GM23248 (cell line): ENCODE results near the gene WDR45.

ENCODE experiments used
- EZH2 ChIP-seq: fragments of 200-600 bp; sonication (generic); IDR thresholded peaks from 2 replicates; pipeline ENCODE4 v1.6.1; 2018; ENCODE audit warnings: antibody characterized with exemption, mild to moderate bottlenecking; ENCODE audit not compliant: insufficient read depth, poor library complexity, severe bottlenecking
- EZH2phosphoT487 ChIP-seq: fragments of 200-600 bp; sonication (generic); IDR thresholded peaks from 2 replicates; pipeline ENCODE4 v1.6.1; 2018; ENCODE audit warnings: antibody characterized with exemption, moderate library complexity, mild to moderate bottlenecking, low read depth; ENCODE audit not compliant: insufficient read depth

- TF ChIP-seq EZH2phosphoT487 (no peak), EZH2 (no peak)
Measured at GRCh38 chrX:49053223-49054072, 26.2 kb downstream of the WDR45 start.
